Putamen (tissue), 1 donor: ENCODE data around the gene TAF4.

ENCODE experiments used
- DNase-seq: peaks from one replicate; pipeline ENCODE4 v3.0.0-alpha.2; 2016; ENCODE audit warnings: low spot score

Gene TAF4

GRCh38 chr20:62019881-62020492 is 45.7 kb downstream of the TAF4 start:
- DNase-seq: no peak

GRCh38 chr20:62019144-62019805 is 46.4 kb downstream of the TAF4 start:
- no peak for DNase-seq

GRCh38 chr20:62018437-62019143 is 47.1 kb downstream of the TAF4 start:
- DNase-seq: no peak

DNA sequence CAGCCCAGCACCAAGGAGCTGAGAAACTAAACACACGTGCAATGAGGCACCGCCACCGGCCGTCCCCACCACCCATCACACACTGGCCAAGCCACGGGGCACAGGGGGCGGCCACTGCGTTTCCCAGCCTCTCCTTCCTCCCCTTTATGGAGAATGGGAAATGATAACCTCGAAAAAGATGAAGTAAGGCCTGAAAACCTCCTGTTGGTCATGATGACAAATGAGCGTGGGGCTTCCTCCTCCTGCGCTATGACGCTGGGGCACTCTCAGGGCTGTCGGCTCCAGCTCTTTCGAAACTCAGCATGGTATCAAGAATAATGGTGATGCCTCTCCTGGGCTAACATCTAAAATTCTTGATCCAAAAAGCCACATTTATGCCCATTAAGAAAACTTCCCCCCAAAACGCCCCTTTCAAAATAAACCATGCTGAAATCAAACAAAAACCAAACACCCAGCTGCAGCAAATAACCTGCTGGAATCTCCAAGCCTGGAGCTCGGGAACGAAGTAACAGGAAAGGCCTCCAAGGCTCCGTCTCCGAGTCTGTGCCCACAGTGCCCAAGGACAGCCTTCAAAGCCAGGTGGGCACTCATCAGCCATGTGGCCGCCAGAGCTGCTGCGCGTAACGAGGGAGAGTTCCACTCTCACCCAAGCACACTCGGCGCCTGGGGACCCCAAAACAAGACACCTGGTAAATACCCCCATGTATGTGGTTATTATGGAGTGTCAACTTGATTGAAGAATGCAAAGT is 50.0 kb downstream of the TAF4 start:
- no peak for DNase-seq

- no peak for DNase-seq
Observed at GRCh38 chr20:62014889-62015537, 50.7 kb downstream of the TAF4 start.

- DNase-seq: no peak
Observed at GRCh38 chr20:62014488-62014775, 51.2 kb downstream of the TAF4 start.

GRCh38 chr20:62012631-62013030 is 53.0 kb downstream of the TAF4 start:
- no peak for DNase-seq

DNA sequence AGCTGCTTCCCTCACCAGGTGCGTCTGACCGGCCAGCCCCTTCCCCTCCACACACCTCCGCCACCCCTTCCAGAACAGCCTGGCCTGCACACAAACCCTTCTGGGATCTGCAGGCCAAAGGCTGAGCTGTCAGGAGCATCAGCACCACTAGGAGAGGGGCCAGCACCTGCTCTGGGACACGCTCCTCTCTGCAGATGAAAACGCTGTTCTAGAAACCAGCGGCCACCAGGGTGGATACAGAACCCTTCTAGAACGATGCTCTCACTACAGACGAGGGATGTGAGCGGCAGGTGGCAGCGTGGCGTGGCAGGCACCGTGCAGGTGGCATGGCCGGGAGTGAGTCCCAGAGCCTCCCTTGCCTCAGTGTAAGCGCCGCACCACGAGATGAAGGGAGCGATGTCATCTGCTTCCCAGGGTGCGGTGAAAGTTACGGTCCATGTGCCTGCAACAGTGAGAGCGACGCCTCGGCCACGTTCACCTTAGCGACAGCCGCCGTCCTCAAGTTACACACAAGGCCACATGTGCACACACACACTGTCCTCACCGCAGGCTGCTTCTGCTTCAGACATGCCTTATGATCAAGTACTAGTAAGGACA is 53.6 kb downstream of the TAF4 start:
- no peak for DNase-seq

GRCh38 chr20:62011403-62011790 is 54.3 kb downstream of the TAF4 start:
- no peak for DNase-seq

GRCh38 chr20:62010551-62011402 is 54.9 kb downstream of the TAF4 start:
- peak; percentile 47 for DNase-seq

DNA sequence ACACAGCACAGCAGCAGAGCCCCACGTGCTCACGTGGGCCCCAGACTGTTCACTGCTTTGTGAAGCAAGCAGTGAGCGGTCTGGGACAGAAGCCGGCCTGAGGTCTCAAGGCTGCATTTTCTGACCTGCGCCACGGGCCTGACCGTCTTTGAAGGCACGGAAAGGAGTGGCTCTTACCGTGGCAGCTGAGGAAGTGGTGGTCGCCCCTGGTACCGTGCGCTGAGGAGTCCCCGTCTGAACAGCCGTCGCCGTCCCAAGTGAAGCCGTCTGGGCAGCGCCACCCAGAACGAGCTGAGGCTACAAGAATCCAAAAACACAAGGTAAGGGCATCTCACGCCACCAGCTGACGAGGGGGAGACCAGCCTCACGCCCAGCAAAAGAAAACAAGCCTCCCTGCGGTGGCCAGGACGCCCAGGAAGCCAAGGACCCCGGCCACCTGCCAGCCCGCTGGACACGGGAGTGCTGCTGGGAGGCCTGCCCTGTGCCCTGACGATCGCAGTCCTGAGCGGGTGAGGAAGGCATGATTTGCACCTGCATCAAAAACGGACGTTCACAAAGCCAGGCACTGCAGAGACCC is 55.7 kb downstream of the TAF4 start:
- no peak for DNase-seq

DNA sequence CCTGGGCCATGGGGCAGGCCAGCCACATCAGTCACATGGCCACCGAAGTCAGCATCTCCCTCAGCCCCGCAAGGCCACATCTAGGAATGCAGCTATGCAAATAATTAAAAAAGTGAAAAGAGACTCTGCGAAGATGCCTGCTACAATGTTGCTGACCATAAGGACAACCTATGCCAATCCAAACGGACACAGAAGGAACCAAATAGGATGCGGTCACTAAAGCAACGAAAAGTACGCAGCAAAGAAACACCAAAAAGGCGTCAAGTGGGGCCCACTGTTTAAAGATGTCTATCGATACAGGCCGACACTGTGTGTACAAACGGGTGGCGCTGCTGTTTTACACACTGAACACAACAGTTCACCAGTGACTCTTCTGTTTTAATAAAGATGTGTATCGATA is 56.4 kb downstream of the TAF4 start:
- no peak for DNase-seq

DNA sequence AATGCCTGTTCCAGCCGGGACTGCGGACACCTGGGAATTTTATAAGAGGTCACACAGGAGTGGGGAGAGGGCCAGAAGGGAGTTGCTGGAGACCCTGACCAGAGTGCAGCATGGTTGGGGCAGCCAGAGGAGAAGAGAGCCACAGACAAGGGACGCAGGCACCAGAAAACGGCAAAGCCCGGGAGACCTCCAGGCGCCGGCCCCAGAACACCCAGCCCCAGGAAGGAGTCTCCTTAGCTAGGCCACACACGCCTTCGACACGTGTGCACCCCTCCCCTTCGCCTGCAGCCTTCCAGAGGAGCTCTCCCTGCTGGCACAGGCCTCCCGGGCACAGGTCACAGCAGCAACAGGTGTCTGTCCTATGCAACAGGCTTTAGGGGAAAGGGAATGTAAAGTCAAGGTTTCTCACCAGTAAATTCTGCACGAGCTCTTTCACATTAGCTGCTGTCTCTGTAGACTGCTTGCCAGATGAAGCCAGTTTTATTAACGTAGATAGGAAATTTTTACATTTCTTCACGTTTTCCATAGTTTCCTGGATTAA is 57.0 kb downstream of the TAF4 start:
- no peak for DNase-seq

DNA sequence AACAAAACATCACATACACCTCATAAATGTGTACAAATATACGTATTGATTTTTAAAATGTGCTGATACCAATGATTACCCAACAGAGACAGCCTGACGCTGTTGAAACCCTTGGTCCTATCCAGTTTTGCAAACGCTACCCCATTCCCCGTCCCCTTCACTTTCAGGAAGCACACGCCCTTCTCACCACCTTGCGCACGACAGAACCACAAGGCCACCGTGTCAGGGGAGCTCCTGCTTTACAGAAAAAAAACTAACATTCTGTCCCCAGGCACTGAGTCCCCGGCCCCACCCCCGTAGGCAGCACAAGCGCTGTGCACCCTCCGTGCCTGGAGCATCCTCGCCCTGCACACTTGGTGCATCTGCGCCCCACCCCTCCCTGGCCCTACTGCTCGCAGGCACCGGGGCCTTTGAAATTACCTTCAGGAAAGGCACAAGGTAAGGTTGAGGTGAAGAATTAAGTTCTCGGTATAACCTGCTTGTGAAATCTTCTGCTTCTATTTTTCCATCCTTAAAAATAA is 58.5 kb downstream of the TAF4 start:
- no peak for DNase-seq

DNA sequence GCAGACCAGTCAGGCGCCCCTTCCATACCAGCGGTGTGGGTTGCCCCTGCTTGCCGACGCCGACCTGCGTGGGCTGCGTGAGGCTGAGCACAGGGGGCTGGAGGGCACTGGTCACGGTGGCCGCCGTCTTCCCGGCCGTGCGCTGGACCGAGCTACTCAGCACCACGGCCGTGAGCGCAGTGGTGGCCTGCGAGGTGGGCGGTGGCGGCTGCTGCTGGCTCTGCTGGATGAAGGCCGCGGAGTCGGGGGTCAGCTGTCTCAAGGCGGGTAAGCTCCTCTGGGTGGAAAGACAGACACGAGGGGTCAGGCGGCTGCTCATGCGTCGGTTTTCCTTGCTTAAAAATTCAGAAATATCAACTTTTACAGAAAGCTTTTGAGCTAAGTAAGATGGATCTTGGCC is 59.2 kb downstream of the TAF4 start:
- DNase-seq: no peak

DNA sequence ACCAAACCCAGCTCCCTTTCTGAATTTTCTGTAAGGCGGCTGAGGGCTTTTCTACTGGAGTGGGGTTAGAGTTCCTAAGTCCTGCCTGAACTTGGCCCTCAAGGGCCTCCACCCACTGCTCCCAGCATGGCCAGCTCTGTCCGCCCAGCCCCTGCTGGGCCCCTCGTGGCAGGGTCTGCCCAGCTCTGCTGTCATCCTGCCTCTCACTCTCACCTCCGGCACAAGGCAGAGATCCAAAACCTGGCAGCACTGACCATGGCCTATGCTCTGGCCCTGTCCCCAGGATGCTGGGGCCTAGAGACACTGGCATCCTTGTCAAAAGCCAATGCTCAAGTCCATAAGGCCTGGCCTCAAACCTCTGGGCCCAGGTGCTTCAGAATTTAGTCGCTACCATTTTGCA is 61.1 kb downstream of the TAF4 start:
- DNase-seq: no peak

- no peak for DNase-seq
Observed at GRCh38 chr20:62003567-62004405, 61.9 kb downstream of the TAF4 start.

GRCh38 chr20:62002882-62003480 is 62.7 kb downstream of the TAF4 start:
- no peak for DNase-seq

DNA sequence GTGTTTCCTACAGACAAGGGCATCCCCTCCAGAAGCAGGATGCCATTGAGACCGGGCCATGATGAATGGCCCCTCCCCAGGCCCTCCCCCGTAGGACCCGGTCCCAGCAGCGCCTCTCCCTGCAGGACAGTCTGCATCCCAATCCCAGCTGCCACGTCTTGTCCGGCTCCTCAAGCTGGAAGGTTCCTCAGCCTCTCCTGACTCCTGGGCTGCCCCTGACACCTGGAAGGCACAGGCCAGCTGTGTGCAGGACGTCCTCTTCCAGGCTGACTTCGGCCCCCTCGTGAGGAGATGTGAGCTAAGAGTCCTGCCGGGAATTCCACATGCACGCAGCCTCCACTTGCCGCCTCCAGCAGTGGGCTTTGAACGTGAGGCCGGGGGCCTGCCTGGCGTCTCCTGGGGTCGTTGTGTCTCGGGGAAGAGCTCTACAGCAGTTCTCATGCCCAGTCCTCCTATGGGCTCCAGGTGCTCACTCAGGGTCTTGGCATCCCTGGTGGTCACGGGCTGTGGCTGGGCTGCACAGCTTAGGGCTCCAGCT is 64.4 kb downstream of the TAF4 start:
- DNase-seq: no peak
